ENCODE results near the gene EVI5. TPM values are rescaled to one million over a fixed set of nuclear protein-coding genes. Genes with fewer than 3 reads are reported as not detected.

EVI5 gene
- total RNA-seq, 1 experiment from 2014 or later: 11.4 TPM

GRCh38 chr1:92695104-92695503 lies 89.8 kb downstream of the EVI5 start (continued):
- TF ChIP-seq MXD4 (CRISPR knock-in tag; IDR thresholded peaks at IDR 0.05; ENCODE audit: borderline replicate concordance) (no peak), SMAD4 (CRISPR knock-in tag; IDR thresholded peaks at IDR 0.05) (no peak), GRHL2 (CRISPR knock-in tag; IDR thresholded peaks at IDR 0.05; ENCODE audit: insufficient replicate concordance, severe bottlenecking) (no peak), NFYB (CRISPR knock-in tag; conservative IDR thresholded peaks at IDR 0.05; ENCODE audit: low read depth) (no peak)

GRCh38 chr1:92691925-92692324 lies 93.0 kb downstream of the EVI5 start:
- CTCF ChIA-PET: interaction anchor here (0.5 kb wide), 1 partner anchor 341 kb away, joined by 4 read pairs; no protein-coding TSS in a partner anchor
- Mint-ChIP-seq H3K4me1 (no peaks in the 10 kb centered on the region), H3K9me3 (peaks cover 6% of the 10 kb centered on the region), H3K36me3 (peaks cover 13% of the 10 kb centered on the region), H3K27ac (no peak overlapping the region), H3K27me3 (ENCODE audit: low read depth) (no peaks in the 10 kb centered on the region), H3K4me3 (no peak overlapping the region)
- no peak for ATAC-seq
- no peak for DNase-seq (ENCODE audit: low spot score)
- TF ChIP-seq NFYB (CRISPR knock-in tag; conservative IDR thresholded peaks at IDR 0.05; ENCODE audit: low read depth) (no peak), NR3C1 (CRISPR knock-in tag; conservative IDR thresholded peaks at IDR 0.05; ENCODE audit: low read depth) (no peak), ZNF232 (CRISPR knock-in tag; IDR thresholded peaks at IDR 0.05) (no peak), ZMAT4 (CRISPR knock-in tag; IDR thresholded peaks at IDR 0.05) (no peak), ZNF416 (CRISPR knock-in tag; IDR thresholded peaks at IDR 0.05) (no peak), IRF2 (CRISPR knock-in tag; IDR thresholded peaks at IDR 0.05; ENCODE audit: borderline replicate concordance, low read depth) (no peak), E2F1 (CRISPR knock-in tag; IDR thresholded peaks at IDR 0.05) (no peak), ZNF138 (CRISPR knock-in tag; conservative IDR thresholded peaks at IDR 0.05) (no peak), ZNF281 (CRISPR knock-in tag; IDR thresholded peaks at IDR 0.05) (no peak), PREB (CRISPR knock-in tag; IDR thresholded peaks at IDR 0.05; ENCODE audit: borderline replicate concordance) (no peak), ZNF263 (CRISPR knock-in tag; IDR thresholded peaks at IDR 0.05; ENCODE audit: low read depth) (no peak), NFE2L1 (CRISPR knock-in tag; IDR thresholded peaks at IDR 0.05) (no peak), ATF1 (CRISPR knock-in tag; IDR thresholded peaks at IDR 0.05) (no peak), CREM (CRISPR knock-in tag; IDR thresholded peaks at IDR 0.05) (no peak), SP1 (CRISPR knock-in tag; conservative IDR thresholded peaks at IDR 0.05) (no peak)
- POLR2A ChIA-PET: no interaction called here

GRCh38 chr1:92690212-92690906 lies 94.5 kb downstream of the EVI5 start:
- ChIA-PET POLR2A (no interaction called here), CTCF (interaction anchor here (0.7 kb wide), 1 partner anchor 58 kb away, joined by 3 read pairs; no protein-coding TSS in a partner anchor)
- no peaks in the 10 kb centered on the region for H3K4me1 Mint-ChIP-seq
- H3K27me3 Mint-ChIP-seq (ENCODE audit: low read depth): no peaks in the 10 kb centered on the region
- no peak for ATAC-seq
- peaks cover 19% of the 10 kb centered on the region for H3K36me3 Mint-ChIP-seq
- H3K4me3 Mint-ChIP-seq: no peak overlapping the region
- TF ChIP-seq TEAD4 (CRISPR knock-in tag; IDR thresholded peaks at IDR 0.05) (no peak), ZBTB43 (CRISPR knock-in tag; IDR thresholded peaks at IDR 0.05) (no peak)
- H3K9me3 Mint-ChIP-seq: peaks cover 11% of the 10 kb centered on the region
- H3K27ac Mint-ChIP-seq: no peak overlapping the region
- no peak for DNase-seq (ENCODE audit: low spot score)
